GM21529 (cell line): ENCODE data around the gene RELCH.

Experiments
- ATAC-seq: cut with Tn5 transposase; IDR thresholded peaks from one replicate; pipeline ENCODE4 v1.9.1; 2021; ENCODE audit not compliant: unreplicated experiment

The RELCH gene

GRCh38 chr18:62187543-62188510, 772 bp downstream of the RELCH start:
- ATAC-seq = peak; percentile 18

- no peak for ATAC-seq
Observed at GRCh38 chr18:62189208-62189607, 2.2 kb downstream of the RELCH start.

- no peak for ATAC-seq
Observed at GRCh38 chr18:62196079-62196478, 9.0 kb downstream of the RELCH start.

GRCh38 chr18:62196980-62197379, 9.9 kb downstream of the RELCH start:
- ATAC-seq = no peak

- no peak for ATAC-seq
Observed at GRCh38 chr18:62198259-62198658, 11.2 kb downstream of the RELCH start.

- no peak for ATAC-seq
Observed at GRCh38 chr18:62199629-62200028, 12.6 kb downstream of the RELCH start.

- ATAC-seq = no peak
Observed at GRCh38 chr18:62200121-62200914, 13.3 kb downstream of the RELCH start.

GRCh38 chr18:62201870-62202269, 14.8 kb downstream of the RELCH start:
- no peak for ATAC-seq

- ATAC-seq = no peak
Observed at GRCh38 chr18:62205824-62206223, 18.8 kb downstream of the RELCH start.

GRCh38 chr18:62206593-62206992, 19.5 kb downstream of the RELCH start:
- ATAC-seq = no peak

- ATAC-seq = no peak
Observed at GRCh38 chr18:62209046-62209445, 22.0 kb downstream of the RELCH start.

GRCh38 chr18:62210138-62210537, 23.1 kb downstream of the RELCH start:
- ATAC-seq = no peak

GRCh38 chr18:62211325-62211828, 24.3 kb downstream of the RELCH start:
- ATAC-seq = no peak

GRCh38 chr18:62214790-62215189, 27.7 kb downstream of the RELCH start:
- ATAC-seq = no peak

- ATAC-seq = no peak
Observed at GRCh38 chr18:62224229-62224628, 37.2 kb downstream of the RELCH start.

GRCh38 chr18:62226047-62226446, 39.0 kb downstream of the RELCH start:
- no peak for ATAC-seq

- ATAC-seq = no peak
Observed at GRCh38 chr18:62236252-62236651, 49.2 kb downstream of the RELCH start.

GRCh38 chr18:62239475-62239874, 52.4 kb downstream of the RELCH start:
- ATAC-seq = no peak

GRCh38 chr18:62242955-62243354, 55.9 kb downstream of the RELCH start:
- ATAC-seq = no peak

- ATAC-seq = no peak
Observed at GRCh38 chr18:62245177-62245576, 58.1 kb downstream of the RELCH start.

GRCh38 chr18:62245699-62246098, 58.6 kb downstream of the RELCH start:
- no peak for ATAC-seq

- no peak for ATAC-seq
Observed at GRCh38 chr18:62248313-62248712, 61.3 kb downstream of the RELCH start.
